ENCODE results near the gene KRTAP5-4. TPM values are rescaled to one million over a fixed set of nuclear protein-coding genes. Genes with fewer than 3 reads are reported as not detected.

The KRTAP5-4 gene
- total and polyA plus RNA-seq, 2 experiments from 2014 or later: not detected

DNA sequence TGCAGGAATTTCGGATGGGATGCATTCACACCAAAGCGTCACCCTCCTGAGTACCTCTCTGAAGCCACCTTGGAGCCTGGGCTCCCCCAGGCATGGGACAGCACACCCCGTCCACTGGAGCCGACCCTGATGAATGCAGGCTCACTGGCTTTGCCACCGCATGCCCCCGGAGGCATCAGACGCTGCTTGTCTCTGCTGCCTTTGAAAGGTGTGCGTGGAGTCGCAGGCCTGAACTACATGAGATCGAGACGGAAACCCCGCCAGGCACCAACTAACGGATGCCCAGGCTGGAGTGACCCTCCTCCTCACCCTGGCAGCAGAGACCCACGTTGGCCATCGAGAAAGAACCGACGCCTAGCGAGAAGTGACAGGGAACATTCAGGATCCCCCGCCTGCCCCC, 30.1 kb upstream of the KRTAP5-4 start:
- Histone ChIP-seq H3K9me2 (ENCODE audit: insufficient read depth) (no peaks in the 10 kb centered on the region), H2AFZ (no peak overlapping the region), H3K4me2 (ENCODE audit: unreplicated experiment) (no peak overlapping the region), H3K79me2 (ENCODE audit: insufficient read depth) (no peaks in the 10 kb centered on the region), H3K9me3 (ENCODE audit: low read depth) (no peaks in the 10 kb centered on the region), H3K36me3 (ENCODE audit: low read depth) (no peaks in the 10 kb centered on the region), H3K4me1 (ENCODE audit: insufficient read depth) (no peaks in the 10 kb centered on the region), H3K27ac (no peak overlapping the region), H3K9ac (no peak overlapping the region), H4K20me1 (ENCODE audit: insufficient read depth) (no peaks in the 10 kb centered on the region), H3K4me3 (no peak overlapping the region), H3K27me3 (replicated peaks; ENCODE audit: insufficient read depth) (peaks cover 10% of the 10 kb centered on the region), H3F3A (ENCODE audit: insufficient read depth) (no peaks in the 10 kb centered on the region)
- WGBS, 2 experiments (ENCODE audit: low coverage in 1 of 2, low lambda C conversion rate in 2 of 2, missing lambda C conversion rate in 2 of 2): 42 to 50% methylated on average over 17 to 19 of the region's 19 CpGs
- TF ChIP-seq EZH2phosphoT487 (IDR thresholded peaks at IDR 0.05; ENCODE audit: insufficient read depth, low read depth) (no peak), EZH2 (IDR thresholded peaks at IDR 0.05; ENCODE audit: insufficient read depth, poor library complexity, severe bottlenecking) (no peak)
- no peak for DNase-seq
- in situ Hi-C loops (cut with MboI): no loop called here

DNA sequence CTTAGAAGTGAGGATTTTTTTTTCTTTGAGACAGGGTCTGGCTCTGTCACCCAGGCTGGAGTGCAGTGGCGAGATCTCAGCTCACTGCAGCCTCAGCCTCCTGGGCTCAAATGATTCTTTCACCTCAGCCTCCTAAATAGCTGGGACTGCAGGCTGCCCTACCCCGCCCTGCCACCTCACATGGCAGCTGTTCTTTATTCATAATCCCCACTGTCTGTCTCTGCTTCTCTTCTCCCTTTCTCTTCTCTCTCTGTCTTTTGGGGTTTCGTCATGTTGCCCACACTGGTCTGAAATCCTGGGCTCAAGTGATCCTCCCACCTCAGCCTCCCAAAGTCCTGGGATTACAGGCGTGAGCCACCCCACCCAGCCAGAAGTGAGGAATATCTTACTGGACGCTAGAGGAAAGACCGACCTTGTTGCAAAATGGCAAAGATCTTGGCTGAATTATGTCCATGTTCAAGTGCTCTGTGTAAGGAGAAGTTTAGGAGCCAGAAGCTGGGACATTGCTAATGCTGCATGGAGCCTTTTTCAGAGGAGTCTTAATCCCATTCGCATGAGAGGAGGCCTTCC, 29.6 kb upstream of the KRTAP5-4 start:
- in situ Hi-C loops (cut with MboI): no loop called here
- H3K4me3 ChIP-seq: no peak overlapping the region
- no peak overlapping the region for H3K9ac ChIP-seq
- 49 to 56% methylated on average over 7 of the region's 7 CpGs for WGBS, 2 experiments (ENCODE audit: low coverage in 1 of 2, low lambda C conversion rate in 2 of 2, missing lambda C conversion rate in 2 of 2)
- H3K9me2 ChIP-seq (ENCODE audit: insufficient read depth): no peaks in the 10 kb centered on the region
- no peak overlapping the region for H3K27ac ChIP-seq
- H2AFZ ChIP-seq: no peak overlapping the region
- H3F3A ChIP-seq (ENCODE audit: insufficient read depth): no peaks in the 10 kb centered on the region
- no peak overlapping the region for H3K4me2 ChIP-seq (ENCODE audit: unreplicated experiment)
- no peaks in the 10 kb centered on the region for H3K9me3 ChIP-seq (ENCODE audit: low read depth)
- DNase-seq: no peak
- H4K20me1 ChIP-seq (ENCODE audit: insufficient read depth): no peaks in the 10 kb centered on the region
- peaks cover 12% of the 10 kb centered on the region for H3K27me3 ChIP-seq (replicated peaks; ENCODE audit: insufficient read depth)
- H3K79me2 ChIP-seq (ENCODE audit: insufficient read depth): no peaks in the 10 kb centered on the region
- H3K36me3 ChIP-seq (ENCODE audit: low read depth): no peaks in the 10 kb centered on the region
- TF ChIP-seq EZH2phosphoT487 (IDR thresholded peaks at IDR 0.05; ENCODE audit: insufficient read depth, low read depth): no peak
- no peak for TF ChIP-seq EZH2 (IDR thresholded peaks at IDR 0.05; ENCODE audit: insufficient read depth, poor library complexity, severe bottlenecking)
- no peaks in the 10 kb centered on the region for H3K4me1 ChIP-seq (ENCODE audit: insufficient read depth)

DNA sequence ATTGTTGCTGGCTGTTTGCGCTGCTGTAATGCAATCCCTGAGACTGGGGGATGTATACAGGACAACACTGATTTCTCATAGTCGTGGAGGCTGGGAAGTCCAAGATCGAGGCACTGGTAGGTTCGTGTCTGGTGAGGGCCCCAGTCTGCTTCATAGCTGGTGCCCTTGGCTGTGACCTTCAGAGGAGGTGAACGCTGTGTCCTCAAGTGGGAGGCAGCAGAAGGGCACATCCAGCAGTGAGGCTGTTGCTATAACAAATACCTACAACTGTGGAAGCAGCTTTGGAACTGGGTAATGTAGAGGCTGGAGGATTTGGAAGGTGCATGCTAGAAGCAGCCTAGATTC, 29.0 kb upstream of the KRTAP5-4 start:
- H4K20me1 ChIP-seq (ENCODE audit: insufficient read depth): no peaks in the 10 kb centered on the region
- no peak overlapping the region for H3K27ac ChIP-seq
- no peaks in the 10 kb centered on the region for H3K79me2 ChIP-seq (ENCODE audit: insufficient read depth)
- no peak overlapping the region for H2AFZ ChIP-seq
- DNase-seq: no peak
- H3F3A ChIP-seq (ENCODE audit: insufficient read depth): no peaks in the 10 kb centered on the region
- no peaks in the 10 kb centered on the region for H3K4me1 ChIP-seq (ENCODE audit: insufficient read depth)
- TF ChIP-seq EZH2 (IDR thresholded peaks at IDR 0.05; ENCODE audit: insufficient read depth, poor library complexity, severe bottlenecking) (no peak), EZH2phosphoT487 (IDR thresholded peaks at IDR 0.05; ENCODE audit: insufficient read depth, low read depth) (no peak)
- no peaks in the 10 kb centered on the region for H3K9me3 ChIP-seq (ENCODE audit: low read depth)
- no peaks in the 10 kb centered on the region for H3K36me3 ChIP-seq (ENCODE audit: low read depth)
- WGBS, 2 experiments (ENCODE audit: low coverage in 1 of 2, low lambda C conversion rate in 2 of 2, missing lambda C conversion rate in 2 of 2): 55 to 59% methylated on average over 5 of the region's 5 CpGs
- no peak overlapping the region for H3K4me3 ChIP-seq
- H3K27me3 ChIP-seq (replicated peaks; ENCODE audit: insufficient read depth): peaks cover 12% of the 10 kb centered on the region
- in situ Hi-C loops (cut with MboI): no loop called here
- no peak overlapping the region for H3K9ac ChIP-seq
- H3K9me2 ChIP-seq (ENCODE audit: insufficient read depth): no peaks in the 10 kb centered on the region
- H3K4me2 ChIP-seq (ENCODE audit: unreplicated experiment): no peak overlapping the region

DNA sequence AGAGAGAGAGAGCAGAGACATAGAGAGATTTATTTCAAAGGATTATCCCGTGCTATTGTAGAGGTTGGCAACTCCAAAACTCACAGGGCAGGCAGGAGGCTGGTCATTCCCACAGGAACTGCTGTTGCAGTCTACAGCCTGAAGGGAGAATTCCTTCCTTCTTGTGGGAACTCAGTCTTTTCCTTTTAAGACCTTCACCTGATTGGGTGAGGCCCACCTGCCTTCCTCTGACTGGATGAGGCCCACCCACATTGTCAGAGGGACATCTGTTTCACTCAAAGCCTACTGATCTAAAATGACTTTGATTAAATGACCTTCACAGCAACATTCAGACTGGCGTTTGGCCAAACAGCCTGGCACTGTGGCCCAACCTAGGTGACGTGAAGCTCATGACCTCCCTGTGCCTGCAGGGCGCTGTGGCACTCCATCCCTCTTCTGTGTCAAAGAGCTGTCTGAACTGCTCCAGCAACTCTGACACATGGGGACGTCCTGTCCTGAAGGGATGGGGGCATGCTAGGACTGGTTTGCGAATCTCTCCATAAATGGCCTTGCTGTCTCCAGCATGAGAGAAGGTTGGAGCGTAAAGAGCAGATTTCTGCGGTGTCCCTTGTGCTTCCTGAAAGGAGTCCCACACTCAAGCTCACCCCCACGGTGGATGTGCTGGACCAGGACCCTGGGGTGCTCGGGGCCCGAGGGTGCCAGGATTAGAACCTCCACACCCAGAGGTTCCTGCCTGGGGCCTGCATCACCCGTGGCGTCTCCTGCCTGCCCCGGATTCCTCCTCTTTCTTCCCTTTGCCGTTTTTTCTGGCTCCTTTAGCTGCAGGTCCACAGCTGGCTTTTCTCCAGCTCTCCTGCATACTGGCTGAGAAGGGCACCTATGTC, 28.3 kb upstream of the KRTAP5-4 start:
- DNase-seq: no peak
- Histone ChIP-seq H3K4me2 (ENCODE audit: unreplicated experiment) (no peak overlapping the region), H3K4me1 (ENCODE audit: insufficient read depth) (no peaks in the 10 kb centered on the region), H3K79me2 (ENCODE audit: insufficient read depth) (no peaks in the 10 kb centered on the region), H3K27me3 (replicated peaks; ENCODE audit: insufficient read depth) (peaks cover 12% of the 10 kb centered on the region), H3K9me2 (ENCODE audit: insufficient read depth) (no peaks in the 10 kb centered on the region), H3K27ac (no peak overlapping the region), H3K4me3 (no peak overlapping the region), H3K9ac (no peak overlapping the region), H4K20me1 (ENCODE audit: insufficient read depth) (no peaks in the 10 kb centered on the region), H3K9me3 (ENCODE audit: low read depth) (no peaks in the 10 kb centered on the region), H2AFZ (no peak overlapping the region), H3F3A (ENCODE audit: insufficient read depth) (no peaks in the 10 kb centered on the region), H3K36me3 (ENCODE audit: low read depth) (no peaks in the 10 kb centered on the region)
- in situ Hi-C loops (cut with MboI): no loop called here
- WGBS, 2 experiments (ENCODE audit: low coverage in 1 of 2, low lambda C conversion rate in 2 of 2, missing lambda C conversion rate in 2 of 2): 47 to 49% methylated on average over 15 of the region's 15 CpGs
- TF ChIP-seq EZH2 (IDR thresholded peaks at IDR 0.05; ENCODE audit: insufficient read depth, poor library complexity, severe bottlenecking): no peak
- TF ChIP-seq EZH2phosphoT487 (IDR thresholded peaks at IDR 0.05; ENCODE audit: insufficient read depth, low read depth): no peak

Data from GM23248 (cell line).